Urinary bladder (tissue), 4 donors: Measurements from ENCODE around the gene BDKRB2. TPM values are rescaled to one million over a fixed set of nuclear protein-coding genes. Genes with fewer than 3 reads are reported as not detected.

ENCODE experiments used
- DNase-seq: peaks from one replicate; pipeline ENCODE4 v3.0.0-alpha.2; 2015; ENCODE audit errors: extremely low spot score
- H3K27ac ChIP-seq: one replicate; pipeline ENCODE4 v1.5.1; 2013; ENCODE audit warnings: low read depth, mild to moderate bottlenecking, moderate library complexity
- H3K36me3 ChIP-seq: one replicate; pipeline ENCODE4 v1.6.1; 2013; ENCODE audit warnings: mild to moderate bottlenecking, moderate library complexity; ENCODE audit not compliant: insufficient read depth
- H3K4me1 ChIP-seq: one replicate; pipeline ENCODE4 v1.6.1; 2013; ENCODE audit warnings: mild to moderate bottlenecking, moderate library complexity; ENCODE audit not compliant: insufficient read depth
- H3K4me3 ChIP-seq: one replicate; pipeline ENCODE4 v1.5.1; 2013; ENCODE audit warnings: low read depth, low read length
- WGBS: extraction: QIAGEN DNeasy Blood & Tissue Kit; methylation state at CpG from one replicate; pipeline ENCODE4 v1.1.7; 2013; 5-methylcytosine and 5-hydroxymethylcytosine counted together
- polyA plus RNA-seq: library from polyadenylated mRNA; stranded (reverse); fragments of 200-250 nt; gene quantifications from one replicate; pipeline ENCODE4 v1.2.3, GENCODE V29; 2013
- total RNA-seq: library from RNA; depleted of rRNA; stranded (reverse); fragments of >200 nt; gene quantifications from one replicate; pipeline ENCODE4 v1.2.3, GENCODE V29; 2014
- donor health status: healthy with polysubstance abuse.
- donor health status: healthy.

Gene BDKRB2
- total and polyA plus RNA-seq, 2 donors, result 10.5 to 30.5 TPM

- H3K27ac ChIP-seq, result no peak overlapping the region
- WGBS, result 84% methylated on average over 10 of the region's 10 CpGs
Measured at GRCh38 chr14:96213871-96214465, 9.3 kb downstream of the BDKRB2 start.

GRCh38 chr14:96214793-96215192 is 10.2 kb downstream of the BDKRB2 start:
- no peaks in the 10 kb centered on the region for H3K4me1 ChIP-seq
- H3K27ac ChIP-seq, result no peak overlapping the region
- no peak for DNase-seq
- WGBS, result 75% methylated on average over 4 of the region's 4 CpGs
- H3K36me3 ChIP-seq, result peaks cover 3% of the 10 kb centered on the region
- H3K4me3 ChIP-seq, result no peak overlapping the region

More at GRCh38 chr14:96213871-96214465, 9.3 kb downstream of the BDKRB2 start:
- no peak for DNase-seq
- no peaks in the 10 kb centered on the region for H3K4me1 ChIP-seq
- no peak overlapping the region for H3K4me3 ChIP-seq
- peaks cover 3% of the 10 kb centered on the region for H3K36me3 ChIP-seq

- Histone ChIP-seq H3K36me3 (peaks cover 3% of the 10 kb centered on the region), H3K4me1 (no peaks in the 10 kb centered on the region), H3K27ac (no peak overlapping the region), H3K4me3 (no peak overlapping the region)
- no peak for DNase-seq
- 86% methylated on average over 7 of the region's 7 CpGs for WGBS
Measured at GRCh38 chr14:96215452-96216244, 11.0 kb downstream of the BDKRB2 start.

- WGBS, result 89% methylated on average over 1 of the region's 1 CpG
- Histone ChIP-seq H3K36me3 (peaks cover 3% of the 10 kb centered on the region), H3K4me3 (no peak overlapping the region), H3K4me1 (no peaks in the 10 kb centered on the region), H3K27ac (no peak overlapping the region)
- DNase-seq, result no peak
Measured at GRCh38 chr14:96216627-96217026, 12.0 kb downstream of the BDKRB2 start.

GRCh38 chr14:96217376-96217913 is 12.8 kb downstream of the BDKRB2 start:
- no peak for DNase-seq
- Histone ChIP-seq H3K36me3 (peaks cover 3% of the 10 kb centered on the region), H3K27ac (no peak overlapping the region), H3K4me3 (no peak overlapping the region), H3K4me1 (no peaks in the 10 kb centered on the region)
- 76% methylated on average over 8 of the region's 8 CpGs for WGBS

- H3K27ac ChIP-seq, result no peak overlapping the region
Measured at GRCh38 chr14:96221109-96221650, 16.5 kb downstream of the BDKRB2 start.

GRCh38 chr14:96221841-96222240 is 17.2 kb downstream of the BDKRB2 start:
- Histone ChIP-seq H3K4me1 (no peaks in the 10 kb centered on the region), H3K27ac (no peak overlapping the region)
- DNase-seq, result no peak

More at GRCh38 chr14:96221109-96221650, 16.5 kb downstream of the BDKRB2 start:
- DNase-seq, result no peak
- Histone ChIP-seq H3K4me3 (no peak overlapping the region), H3K4me1 (no peaks in the 10 kb centered on the region), H3K36me3 (no peaks in the 10 kb centered on the region)
- 32% methylated on average over 7 of the region's 7 CpGs for WGBS

GRCh38 chr14:96224480-96225096 is 19.9 kb downstream of the BDKRB2 start:
- WGBS, result 61% methylated on average over 8 of the region's 8 CpGs
- no peak for DNase-seq

More at GRCh38 chr14:96221841-96222240, 17.2 kb downstream of the BDKRB2 start:
- WGBS, result 88% methylated on average over 8 of the region's 8 CpGs
- H3K36me3 ChIP-seq, result no peaks in the 10 kb centered on the region
- H3K4me3 ChIP-seq, result no peak overlapping the region

GRCh38 chr14:96225213-96225612 is 20.6 kb downstream of the BDKRB2 start:
- Histone ChIP-seq H3K36me3 (no peaks in the 10 kb centered on the region), H3K4me3 (no peak overlapping the region), H3K4me1 (no peaks in the 10 kb centered on the region), H3K27ac (no peak overlapping the region)
- 90% methylated on average over 5 of the region's 5 CpGs for WGBS
- no peak for DNase-seq

More at GRCh38 chr14:96224480-96225096, 19.9 kb downstream of the BDKRB2 start:
- Histone ChIP-seq H3K4me3 (no peak overlapping the region), H3K27ac (no peak overlapping the region), H3K36me3 (no peaks in the 10 kb centered on the region), H3K4me1 (no peaks in the 10 kb centered on the region)

- Histone ChIP-seq H3K27ac (no peak overlapping the region), H3K4me1 (no peaks in the 10 kb centered on the region), H3K4me3 (no peak overlapping the region), H3K36me3 (no peaks in the 10 kb centered on the region)
- WGBS, result 40% methylated on average over 5 of the region's 5 CpGs
- DNase-seq, result no peak
Measured at GRCh38 chr14:96225745-96226151, 21.1 kb downstream of the BDKRB2 start.

- H3K4me1 ChIP-seq, result no peaks in the 10 kb centered on the region
- no peak overlapping the region for H3K27ac ChIP-seq
- H3K36me3 ChIP-seq, result no peaks in the 10 kb centered on the region
- DNase-seq, result no peak
- no peak overlapping the region for H3K4me3 ChIP-seq
- WGBS, result 82% methylated on average over 7 of the region's 7 CpGs
Measured at GRCh38 chr14:96227428-96227827, 22.8 kb downstream of the BDKRB2 start.

GRCh38 chr14:96229315-96229714 is 24.7 kb downstream of the BDKRB2 start:
- H3K4me3 ChIP-seq, result no peak overlapping the region
- peak overlapping the region; percentile 13 for H3K27ac ChIP-seq
- WGBS, result 89% methylated on average over 6 of the region's 6 CpGs

GRCh38 chr14:96231056-96231455 is 26.4 kb downstream of the BDKRB2 start:
- WGBS, result 61% methylated on average over 4 of the region's 4 CpGs
- H3K4me3 ChIP-seq, result no peak overlapping the region
- H3K36me3 ChIP-seq, result no peaks in the 10 kb centered on the region
- no peak for DNase-seq
- no peaks in the 10 kb centered on the region for H3K4me1 ChIP-seq
- no peak overlapping the region for H3K27ac ChIP-seq

More at GRCh38 chr14:96229315-96229714, 24.7 kb downstream of the BDKRB2 start:
- no peak for DNase-seq
- Histone ChIP-seq H3K36me3 (no peaks in the 10 kb centered on the region), H3K4me1 (no peaks in the 10 kb centered on the region)
